Fibroblast of lung (primary cell): ENCODE measurements around the gene CD2AP.

ENCODE experiments used
- CTCF ChIP-seq, 2 donors: IDR thresholded peaks in 1 of 2; conservative IDR thresholded peaks in 1 of 2; 1 replicate in 1 of 2; 2 replicates in 1 of 2; pipeline ENCODE4 v1.5.1; 2011 to 2012; ENCODE audit warnings: low read length in 2 of 2, control low read depth in 1 of 2, inconsistent platforms in 1 of 2, low read depth in 1 of 2, mild to moderate bottlenecking in 1 of 2
- EZH2 ChIP-seq: IDR thresholded peaks from 2 replicates; pipeline ENCODE4 v1.5.1; 2012; ENCODE audit warnings: low read length, control low read depth, mild to moderate bottlenecking; ENCODE audit errors: missing control alignments

DNA sequence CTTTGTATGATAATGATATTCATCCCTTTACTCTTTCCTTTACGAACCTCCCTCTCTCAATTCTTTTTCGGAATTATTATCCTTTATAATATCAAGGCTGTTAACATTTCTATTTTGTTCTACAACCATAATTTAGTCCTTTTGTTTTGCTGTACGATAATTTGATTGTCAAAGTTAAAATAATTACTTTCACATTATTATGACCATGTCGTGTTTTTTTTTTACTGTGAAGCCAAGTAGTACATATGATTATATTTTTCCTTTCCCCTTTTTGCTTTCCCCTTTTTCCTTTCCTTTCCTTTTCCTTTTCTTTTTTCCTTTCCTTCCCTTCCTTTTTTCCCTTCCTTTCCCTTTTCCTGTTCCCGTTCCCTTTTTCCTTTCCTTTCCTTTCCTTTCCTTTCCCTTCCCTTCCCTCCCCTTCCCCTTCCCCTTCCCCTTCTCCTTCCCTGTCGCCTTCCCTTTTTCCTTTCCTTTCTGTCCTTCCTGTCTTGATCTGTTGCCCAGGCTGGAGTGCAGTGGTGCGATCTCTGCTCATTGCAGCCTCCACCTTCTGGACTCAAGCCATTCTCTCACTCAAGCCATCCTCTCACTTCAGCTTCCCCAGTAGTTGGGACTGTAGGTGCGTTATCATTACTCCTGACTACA is 19.5 kb downstream of the CD2AP start:
- TF ChIP-seq CTCF (conservative IDR thresholded peaks at IDR 0.05 in 1 of 2, IDR thresholded peaks at IDR 0.05 in 1 of 2; ENCODE audit: low read depth in 1 of 2, low read length in 2 of 2) (no peak), EZH2 (no peak)
